ENCODE data around the gene ANKRD11. TPM values are rescaled to one million over a fixed set of nuclear protein-coding genes. Genes with fewer than 3 reads are reported as not detected.
"Not testable (repeated sequence)": the region's sequence is repeated elsewhere in the genome, so short reads cannot be mapped to it uniquely, and the experiment has no call there.

ANKRD11 gene
- total RNA-seq, 1 donor from 2014 or later = 367 TPM

GRCh38 chr16:89268585-89268984, 221.8 kb downstream of the ANKRD11 start:
- H3K36me3 Mint-ChIP-seq (ENCODE audit: unreplicated experiment) = peaks cover 8% of the 10 kb centered on the region
- no peak overlapping the region for H3K27ac Mint-ChIP-seq (ENCODE audit: unreplicated experiment)
- peaks cover 13% of the 10 kb centered on the region for H3K27me3 Mint-ChIP-seq (ENCODE audit: unreplicated experiment)
- no peak for TF ChIP-seq CTCF (IDR thresholded peaks at IDR 0.05; ENCODE audit: partially characterized antibody, unreplicated experiment)
- no peak overlapping the region for H3K4me3 Mint-ChIP-seq (ENCODE audit: unreplicated experiment)
- H3K9me3 Mint-ChIP-seq (ENCODE audit: unreplicated experiment) = peaks cover 27% of the 10 kb centered on the region
- peaks cover 3% of the 10 kb centered on the region for H3K4me1 Mint-ChIP-seq (ENCODE audit: low read depth, unreplicated experiment)
- DNase-seq = no peak

- not testable (repeated sequence) for DNase-seq; H3K4me1 Mint-ChIP-seq (ENCODE audit: low read depth, unreplicated experiment); H3K27ac Mint-ChIP-seq (ENCODE audit: unreplicated experiment); H3K36me3 Mint-ChIP-seq (ENCODE audit: unreplicated experiment); H3K4me3 Mint-ChIP-seq (ENCODE audit: unreplicated experiment)
- peaks cover 14% of the 10 kb centered on the region for H3K27me3 Mint-ChIP-seq (ENCODE audit: unreplicated experiment)
- H3K9me3 Mint-ChIP-seq (ENCODE audit: unreplicated experiment) = peaks cover 20% of the 10 kb centered on the region
These were observed 222.6 kb downstream of the ANKRD11 start for GRCh38 chr16:89267746-89268145.

GRCh38 chr16:89266521-89267134, 223.7 kb downstream of the ANKRD11 start:
- Mint-ChIP-seq H3K9me3 (ENCODE audit: unreplicated experiment) (peaks cover 19% of the 10 kb centered on the region), H3K36me3 (ENCODE audit: unreplicated experiment) (no peaks in the 10 kb centered on the region), H3K4me3 (ENCODE audit: unreplicated experiment) (no peak overlapping the region), H3K27ac (ENCODE audit: unreplicated experiment) (no peak overlapping the region), H3K4me1 (ENCODE audit: low read depth, unreplicated experiment) (peaks cover 2% of the 10 kb centered on the region), H3K27me3 (ENCODE audit: unreplicated experiment) (peaks cover 13% of the 10 kb centered on the region)
- TF ChIP-seq CTCF (IDR thresholded peaks at IDR 0.05; ENCODE audit: partially characterized antibody, unreplicated experiment) = no peak
- DNase-seq = no peak

- Mint-ChIP-seq H3K27me3 (ENCODE audit: unreplicated experiment) (peaks cover 8% of the 10 kb centered on the region), H3K4me1 (ENCODE audit: low read depth, unreplicated experiment) (peaks cover 2% of the 10 kb centered on the region), H3K36me3 (ENCODE audit: unreplicated experiment) (no peaks in the 10 kb centered on the region), H3K9me3 (ENCODE audit: unreplicated experiment) (peaks cover 17% of the 10 kb centered on the region), H3K27ac (ENCODE audit: unreplicated experiment) (no peak overlapping the region), H3K4me3 (ENCODE audit: unreplicated experiment) (no peak overlapping the region)
- TF ChIP-seq CTCF (IDR thresholded peaks at IDR 0.05; ENCODE audit: partially characterized antibody, unreplicated experiment) = no peak
- no peak for DNase-seq
These were observed 224.7 kb downstream of the ANKRD11 start for GRCh38 chr16:89265647-89266046.

- Mint-ChIP-seq H3K36me3 (ENCODE audit: unreplicated experiment) (no peaks in the 10 kb centered on the region), H3K4me1 (ENCODE audit: low read depth, unreplicated experiment) (peaks cover 2% of the 10 kb centered on the region), H3K27ac (ENCODE audit: unreplicated experiment) (no peak overlapping the region), H3K27me3 (ENCODE audit: unreplicated experiment) (peaks cover 8% of the 10 kb centered on the region), H3K4me3 (ENCODE audit: unreplicated experiment) (no peak overlapping the region), H3K9me3 (ENCODE audit: unreplicated experiment) (peaks cover 15% of the 10 kb centered on the region)
- TF ChIP-seq CTCF (IDR thresholded peaks at IDR 0.05; ENCODE audit: partially characterized antibody, unreplicated experiment) = no peak
- no peak for DNase-seq
These were observed 225.4 kb downstream of the ANKRD11 start for GRCh38 chr16:89264800-89265550.
